B cell (primary cell): ENCODE measurements around the gene FANCC. TPM values are rescaled to one million over a fixed set of nuclear protein-coding genes. Genes with fewer than 3 reads are reported as not detected.

Experiments used
- ATAC-seq: fragments of 200-7000 bp; cut with Tn5 transposase; one replicate; pipeline ENCODE4 v1.10.0; 2021; ENCODE audit warnings: low read depth, mild to moderate bottlenecking, moderate number of reproducible peaks, moderate library complexity
- CTCF ChIA-PET: fragments of 350-600 bp; sonication (Branson Sonifier 250); formaldehyde crosslinking; loops from one replicate; lab custom pipeline; 2021; ENCODE audit warnings: antibody characterized with exemption, inconsistent platforms; lab: Charles Lee
- POLR2A ChIA-PET: fragments of 350-600 bp; sonication (Branson Sonifier 250); formaldehyde crosslinking; loops from one replicate; lab custom pipeline; 2021; ENCODE audit warnings: antibody characterized with exemption; lab: Charles Lee
- DNase-seq: peaks from one replicate; pipeline ENCODE4 v3.0.0; 2013
- H2AFZ ChIP-seq: 2 replicates; pipeline ENCODE4 v1.6.1; 2012; ENCODE audit warnings: mild to moderate bottlenecking, low read depth, low read length; ENCODE audit not compliant: insufficient read depth, poor library complexity, severe bottlenecking
- H3K27ac ChIP-seq, 2 donors: 1 replicate in 1 of 2; 2 replicates in 1 of 2; pipeline ENCODE4 v1.5.1; 2012 to 2013; ENCODE audit warnings: low read length in 2 of 2, mild to moderate bottlenecking in 2 of 2, moderate library complexity in 1 of 2
- H3K27me3 ChIP-seq, 4 experiments: fragments of 200-600 bp in 1 of 4; sonication (generic) in 1 of 4; replicated peaks in 1 of 4; 1 replicate in 2 of 4; 2 replicates in 2 of 4; pipeline versions ENCODE4 v1.6.1 to v1.7.0; 2013 to 2016; ENCODE audit warnings: low read length in 3 of 4, mild to moderate bottlenecking in 2 of 4, mixed read lengths in 1 of 4, moderate library complexity in 1 of 4; ENCODE audit not compliant: insufficient read depth in 4 of 4, control insufficient read depth in 3 of 4; ENCODE audit errors: control extremely low read depth in 1 of 4
- H3K36me3 ChIP-seq, 2 experiments: replicated peaks in 1 of 2; 1 replicate in 1 of 2; 2 replicates in 1 of 2; pipeline versions ENCODE4 v1.6.1 to v1.7.1; 2013; ENCODE audit warnings: low read length in 1 of 2; ENCODE audit not compliant: insufficient read depth in 2 of 2, control insufficient read depth in 1 of 2; ENCODE audit errors: control extremely low read depth in 1 of 2, extremely low read depth in 1 of 2
- H3K4me1 ChIP-seq, 2 donors: fragments of 200-600 bp in 1 of 2; sonication (generic) in 1 of 2; 1 replicate in 1 of 2; 2 replicates in 1 of 2; pipeline versions ENCODE4 v1.5.1 to v1.6.1; 2013 to 2017; ENCODE audit warnings: low read length in 2 of 2; ENCODE audit not compliant: control insufficient read depth in 2 of 2, insufficient read depth in 2 of 2
- H3K4me2 ChIP-seq: replicated peaks from 2 replicates; pipeline ENCODE3; 2012; ENCODE audit warnings: mild to moderate bottlenecking, low read depth, low read length; ENCODE audit not compliant: poor library complexity, severe bottlenecking
- H3K4me3 ChIP-seq, 5 experiments: fragments of 200-600 bp in 1 of 5; sonication (generic) in 1 of 5; 1 replicate in 3 of 5; 2 replicates in 2 of 5; pipeline versions ENCODE4 v1.5.1 to v1.7.0; 2011 to 2016; ENCODE audit warnings: low read length in 4 of 5, mild to moderate bottlenecking in 4 of 5, low read depth in 2 of 5, control low read depth in 1 of 5, moderate library complexity in 1 of 5; ENCODE audit not compliant: insufficient read depth in 1 of 5; ENCODE audit errors: control extremely low read depth in 1 of 5, extremely low read depth in 1 of 5
- H3K79me2 ChIP-seq: fragments of 200-600 bp; sonication (generic); one replicate; pipeline ENCODE4 v1.6.0; 2016; ENCODE audit warnings: low read length; ENCODE audit not compliant: control insufficient read depth, insufficient read depth
- H3K9ac ChIP-seq: fragments of 200-600 bp; sonication (generic); 2 replicates; pipeline ENCODE4 v1.6.1; 2017; ENCODE audit warnings: mild to moderate bottlenecking, low read length, moderate library complexity
- H3K9me3 ChIP-seq, 3 donors: one replicate each; pipeline versions ENCODE4 v1.6.1 to v1.7.1; 2013; ENCODE audit warnings: low read length in 2 of 3; ENCODE audit not compliant: control insufficient read depth in 2 of 3, insufficient read depth in 1 of 3; ENCODE audit errors: control extremely low read depth in 1 of 3
- H4K20me1 ChIP-seq: 2 replicates; pipeline ENCODE4 v1.6.0; 2012; ENCODE audit warnings: mild to moderate bottlenecking, low read length; ENCODE audit not compliant: insufficient read depth, control insufficient read depth, poor library complexity, severe bottlenecking
- H3K27ac Mint-ChIP-seq: one replicate; pipeline ENCODE4 v1.8.0; 2021; ENCODE audit warnings: mixed read lengths
- H3K27me3 Mint-ChIP-seq: one replicate; pipeline ENCODE4 v1.8.0; 2021; ENCODE audit warnings: mixed read lengths
- H3K4me1 Mint-ChIP-seq: one replicate; pipeline ENCODE4 v1.8.0; 2021; ENCODE audit warnings: mixed read lengths
- H3K4me3 Mint-ChIP-seq: one replicate; pipeline ENCODE4 v1.8.0; 2021; ENCODE audit warnings: mixed read lengths
- H3K9me3 Mint-ChIP-seq: one replicate; pipeline ENCODE4 v1.8.0; 2022; ENCODE audit warnings: mixed read lengths; ENCODE audit not compliant: insufficient read depth
- CTCF ChIP-seq: fragments of 200-600 bp; IDR thresholded peaks from one replicate; pipeline ENCODE4 v1.8.0; 2022; ENCODE audit warnings: antibody characterized with exemption, mild to moderate bottlenecking
- EZH2 ChIP-seq: IDR thresholded peaks from 2 replicates; pipeline ENCODE4 v1.6.1; 2012; ENCODE audit warnings: borderline replicate concordance, low read depth, mild to moderate bottlenecking, moderate library complexity, low read length; ENCODE audit not compliant: insufficient read depth, poor library complexity, severe bottlenecking
- WGBS: methylation state at CpG from one replicate; pipeline ENCODE4 v1.1.5; 2013; ENCODE audit warnings: missing lambda C conversion rate; ENCODE audit not compliant: insufficient coverage; 5-methylcytosine and 5-hydroxymethylcytosine counted together
- intact Hi-C: fragments of 100-400 bp; cut with micrococcal nuclease; formaldehyde crosslinking; loops from one replicate; pipeline ENCODE4 v1.10.0; 2022
- polyA plus RNA-seq: library from polyadenylated mRNA; depleted of rRNA; stranded (reverse); fragments of >200 nt; gene quantifications from 2 replicates; pipeline ENCODE4 v1.2.3, GENCODE V29; 2012
- total RNA-seq, 2 donors: library from RNA; stranded (reverse); fragments of 120-200 nt in 1 of 2; gene quantifications; 1 replicate in 1 of 2; 2 replicates in 1 of 2; pipeline versions ENCODE4 v1.2.3 to v1.2.4, GENCODE V29; 2013 to 2022

Gene FANCC
- total and polyA plus RNA-seq, 2 donors (not counting 1 experiment from before 2014, with no cell fraction given), result 1.8 to 11.1 TPM

DNA sequence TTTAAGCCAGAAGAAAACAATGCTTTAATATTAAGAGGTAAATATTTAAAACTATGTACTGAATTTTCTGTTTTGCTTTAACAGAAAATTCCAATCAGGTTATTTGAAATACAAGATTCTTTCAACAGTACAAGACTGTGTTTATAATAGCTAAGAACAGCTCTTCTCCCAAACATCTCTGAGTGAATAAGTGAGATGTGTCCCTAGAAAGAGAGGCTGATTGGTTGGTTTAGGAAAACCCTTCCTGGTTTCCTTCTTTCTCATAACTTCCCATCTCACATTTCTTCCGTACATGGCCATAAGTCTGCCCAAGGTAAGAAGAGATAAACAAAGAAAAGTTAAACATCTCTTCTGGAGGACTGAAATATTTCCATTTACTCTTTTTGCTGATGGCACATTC lies 145.9 kb downstream of the FANCC start:
- Histone ChIP-seq H3K27me3 (no peaks in the 10 kb centered on the region), H3K27ac (no peak overlapping the region), H3K4me2 (no peak overlapping the region), H3K9me3 (no peaks in the 10 kb centered on the region), H3K36me3 (no peaks in the 10 kb centered on the region), H3K79me2 (no peaks in the 10 kb centered on the region), H4K20me1 (no peaks in the 10 kb centered on the region), H3K4me1 (no peaks in the 10 kb centered on the region), H3K4me3 (no peak overlapping the region), H2AFZ (no peak overlapping the region), H3K9ac (no peak overlapping the region)
- Mint-ChIP-seq H3K27ac (no peak overlapping the region), H3K4me1 (no peaks in the 10 kb centered on the region), H3K9me3 (no peaks in the 10 kb centered on the region), H3K27me3 (no peaks in the 10 kb centered on the region), H3K4me3 (no peak overlapping the region)
- no peak for ATAC-seq
- DNase-seq, result no peak
- CTCF ChIA-PET, result interaction anchor here (0.6 kb wide), 1 partner anchor 376 kb away, joined by 3 read pairs; no protein-coding TSS in a partner anchor
- TF ChIP-seq CTCF (no peak), EZH2 (no peak)
- intact Hi-C loops, result no loop called here
- POLR2A ChIA-PET, result no interaction called here
- no CpG with 5 or more reads among the region's 1 CpG for WGBS

- H3K27me3 Mint-ChIP-seq, result no peaks in the 10 kb centered on the region
Measured at GRCh38 chr9:95171001-95171400, 146.5 kb downstream of the FANCC start.

More at GRCh38 chr9:95171001-95171400, 146.5 kb downstream of the FANCC start:
- CTCF ChIA-PET, result interaction anchor here (0.6 kb wide), 1 partner anchor 375 kb away, joined by 3 read pairs; no protein-coding TSS in a partner anchor
- H3K4me2 ChIP-seq, result no peak overlapping the region
- intact Hi-C loops, result no loop called here
- TF ChIP-seq EZH2, result no peak
- TF ChIP-seq CTCF, result no peak
- WGBS, result no CpG with 5 or more reads among the region's 4 CpGs
- H3K4me3 ChIP-seq, result no peak overlapping the region
- no peak overlapping the region for H3K9ac ChIP-seq
- Mint-ChIP-seq H3K27ac (no peak overlapping the region), H3K4me3 (no peak overlapping the region), H3K4me1 (no peaks in the 10 kb centered on the region), H3K9me3 (no peaks in the 10 kb centered on the region)
- DNase-seq (no peak), ATAC-seq (no peak)
- H3K36me3 ChIP-seq, result no peaks in the 10 kb centered on the region
- H3K4me1 ChIP-seq, result no peaks in the 10 kb centered on the region
- POLR2A ChIA-PET, result no interaction called here
- no peaks in the 10 kb centered on the region for H4K20me1 ChIP-seq
- no peaks in the 10 kb centered on the region for H3K9me3 ChIP-seq
- no peak overlapping the region for H2AFZ ChIP-seq
- no peaks in the 10 kb centered on the region for H3K79me2 ChIP-seq
- no peaks in the 10 kb centered on the region for H3K27me3 ChIP-seq
- H3K27ac ChIP-seq, result no peak overlapping the region
